DOHH2 (cell line): ENCODE data around the gene PTGES3L.

Experiments used
- H3F3A ChIP-seq: fragments of 200-600 bp; sonication (generic), shearing (Covaris generic); 2 replicates; pipeline ENCODE4 v1.6.0; 2016; ENCODE audit warnings: antibody characterized with exemption, mild to moderate bottlenecking; ENCODE audit not compliant: control insufficient read depth, insufficient read depth
- H3K27ac ChIP-seq: fragments of 200-600 bp; sonication (generic); 2 replicates; pipeline ENCODE4 v1.5.1; 2014; ENCODE audit warnings: low read depth, mild to moderate bottlenecking, low read length, moderate library complexity
- H3K27me3 ChIP-seq: fragments of 200-600 bp; sonication (generic); 2 replicates; pipeline ENCODE4 v1.6.1; 2014; ENCODE audit warnings: mild to moderate bottlenecking, low read length, mixed read lengths; ENCODE audit not compliant: control insufficient read depth
- H3K36me3 ChIP-seq: fragments of 200-600 bp; sonication (generic); 2 replicates; pipeline ENCODE4 v1.6.1; 2014; ENCODE audit warnings: mild to moderate bottlenecking, low read length, moderate library complexity, mixed read lengths; ENCODE audit not compliant: control insufficient read depth
- H3K4me1 ChIP-seq: fragments of 200-600 bp; sonication (generic); 2 replicates; pipeline ENCODE4 v1.6.1; 2014; ENCODE audit warnings: mild to moderate bottlenecking, low read length, mixed read lengths; ENCODE audit not compliant: control insufficient read depth
- H3K4me2 ChIP-seq: fragments of 200-600 bp; sonication (generic); 2 replicates; pipeline ENCODE4 v1.6.0; 2014; ENCODE audit warnings: mild to moderate bottlenecking, low read length, moderate library complexity
- H3K4me3 ChIP-seq: fragments of 200-600 bp; sonication (generic); 2 replicates; pipeline ENCODE4 v1.5.1; 2014; ENCODE audit warnings: mild to moderate bottlenecking, low read length, mixed read lengths
- H3K79me2 ChIP-seq: fragments of 200-600 bp; sonication (generic); 2 replicates; pipeline ENCODE4 v1.6.1; 2014; ENCODE audit warnings: mild to moderate bottlenecking, low read length, mixed read lengths; ENCODE audit not compliant: control insufficient read depth
- H3K9me2 ChIP-seq: fragments of 200-600 bp; sonication (generic); replicated peaks from 2 replicates; pipeline ENCODE4 v1.6.1; 2014; ENCODE audit warnings: mild to moderate bottlenecking, low read length, mixed read lengths; ENCODE audit not compliant: control insufficient read depth
- H3K9me3 ChIP-seq: fragments of 200-600 bp; sonication (generic); 2 replicates; pipeline ENCODE4 v1.6.1; 2014; ENCODE audit warnings: antibody characterized with exemption, low read length, mixed read lengths; ENCODE audit not compliant: control insufficient read depth, insufficient read depth
- H4K20me1 ChIP-seq: fragments of 200-600 bp; sonication (generic); 2 replicates; pipeline ENCODE4 v1.6.0; 2014; ENCODE audit warnings: low read depth, mild to moderate bottlenecking, antibody characterized with exemption, low read length, moderate library complexity; ENCODE audit not compliant: control insufficient read depth, insufficient read depth
- EZH2phosphoT487 ChIP-seq: fragments of 200-600 bp; sonication (generic); IDR thresholded peaks from 2 replicates; pipeline ENCODE4 v1.6.1; 2017; ENCODE audit warnings: borderline replicate concordance, mild to moderate bottlenecking, antibody characterized with exemption, low read length, moderate library complexity, mixed read lengths
- TF ChIP-seq, protein P1 (sequence below): fragments of 200-600 bp; sonication (generic); IDR thresholded peaks from one replicate; pipeline ENCODE4 v1.5.1; 2014; ENCODE audit warnings: antibody characterized with exemption, mild to moderate bottlenecking, low read depth, low read length; ENCODE audit not compliant: poor library complexity, severe bottlenecking

Gene PTGES3L

DNA sequence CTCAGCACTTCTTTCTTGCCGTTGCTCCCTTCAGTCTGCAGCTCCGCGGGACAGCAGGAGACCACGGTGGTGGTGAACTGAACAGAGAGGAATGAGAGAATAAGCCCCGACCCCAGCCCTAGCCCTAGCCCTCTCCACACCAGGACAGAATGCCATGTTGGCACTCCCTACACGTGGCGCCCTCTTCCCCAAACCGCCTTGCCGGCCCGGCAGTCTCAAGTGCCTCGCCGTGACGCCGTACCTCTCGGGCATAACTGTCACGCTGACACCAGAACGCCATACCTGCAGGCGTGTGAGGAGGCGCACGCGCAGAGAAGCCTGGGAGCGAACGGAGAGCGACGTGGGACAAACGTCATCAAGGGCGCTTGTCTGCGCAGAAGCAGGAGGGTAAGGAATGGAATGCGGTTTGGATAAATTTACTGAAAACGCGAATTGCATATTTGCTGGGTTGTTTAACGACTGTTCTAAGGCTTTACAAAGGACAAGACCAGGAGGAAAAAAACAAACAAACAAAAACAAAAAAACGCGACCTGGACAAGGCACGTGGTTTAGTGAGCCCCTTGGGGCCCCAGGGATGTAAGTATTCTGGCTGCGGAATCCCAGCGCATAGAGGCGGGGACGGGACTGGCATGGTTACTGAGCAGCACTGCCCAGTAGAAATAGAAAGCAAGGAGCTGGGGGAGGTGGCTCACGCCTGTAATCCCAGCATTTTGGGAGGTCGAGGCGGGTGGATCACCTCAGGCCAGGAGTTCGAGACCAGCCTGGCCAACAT lies 15.5 kb downstream of the PTGES3L start, which contains the start of gene AARSD1:
Gene AARSD1 (minus strand): TSS at position 294 of the 772 bp plus-strand sequence. CDS start 14 bp downstream, at position 280.
- Histone ChIP-seq H3K4me2 (peak within 1 kb of the TSS; percentile 90), H3K27ac (peak within 1 kb of the TSS; percentile 76), H3K79me2 (peaks cover 38% of the 10 kb centered on the region), H3K9me3 (no peaks in the 10 kb centered on the region), H3K4me3 (peak within 1 kb of the TSS; percentile 99), H3K9me2 (no peaks in the 10 kb centered on the region), H3K4me1 (peaks cover 26% of the 10 kb centered on the region), H3F3A (peaks cover 7% of the 10 kb centered on the region), H3K36me3 (peaks cover 40% of the 10 kb centered on the region), H3K27me3 (no peaks in the 10 kb centered on the region), H4K20me1 (no peaks in the 10 kb centered on the region)
- TF ChIP-seq, protein P1, sequence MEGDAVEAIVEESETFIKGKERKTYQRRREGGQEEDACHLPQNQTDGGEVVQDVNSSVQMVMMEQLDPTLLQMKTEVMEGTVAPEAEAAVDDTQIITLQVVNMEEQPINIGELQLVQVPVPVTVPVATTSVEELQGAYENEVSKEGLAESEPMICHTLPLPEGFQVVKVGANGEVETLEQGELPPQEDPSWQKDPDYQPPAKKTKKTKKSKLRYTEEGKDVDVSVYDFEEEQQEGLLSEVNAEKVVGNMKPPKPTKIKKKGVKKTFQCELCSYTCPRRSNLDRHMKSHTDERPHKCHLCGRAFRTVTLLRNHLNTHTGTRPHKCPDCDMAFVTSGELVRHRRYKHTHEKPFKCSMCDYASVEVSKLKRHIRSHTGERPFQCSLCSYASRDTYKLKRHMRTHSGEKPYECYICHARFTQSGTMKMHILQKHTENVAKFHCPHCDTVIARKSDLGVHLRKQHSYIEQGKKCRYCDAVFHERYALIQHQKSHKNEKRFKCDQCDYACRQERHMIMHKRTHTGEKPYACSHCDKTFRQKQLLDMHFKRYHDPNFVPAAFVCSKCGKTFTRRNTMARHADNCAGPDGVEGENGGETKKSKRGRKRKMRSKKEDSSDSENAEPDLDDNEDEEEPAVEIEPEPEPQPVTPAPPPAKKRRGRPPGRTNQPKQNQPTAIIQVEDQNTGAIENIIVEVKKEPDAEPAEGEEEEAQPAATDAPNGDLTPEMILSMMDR, result no peak
- TF ChIP-seq EZH2phosphoT487, result no peak

- no peaks in the 10 kb centered on the region for H3K9me2 ChIP-seq
- H3K4me2 ChIP-seq, result no peak overlapping the region
- H3K27me3 ChIP-seq, result no peaks in the 10 kb centered on the region
- TF ChIP-seq, protein P1, result no peak
- no peak for TF ChIP-seq EZH2phosphoT487
- H3K4me1 ChIP-seq, result no peaks in the 10 kb centered on the region
- H4K20me1 ChIP-seq, result no peaks in the 10 kb centered on the region
- H3F3A ChIP-seq, result no peaks in the 10 kb centered on the region
- H3K4me3 ChIP-seq, result no peak overlapping the region
- H3K79me2 ChIP-seq, result no peaks in the 10 kb centered on the region
- peaks cover 80% of the 10 kb centered on the region for H3K36me3 ChIP-seq
- no peak overlapping the region for H3K27ac ChIP-seq
- no peaks in the 10 kb centered on the region for H3K9me3 ChIP-seq
Measured at GRCh38 chr17:42953669-42954068, 26.2 kb downstream of the PTGES3L start.

DNA sequence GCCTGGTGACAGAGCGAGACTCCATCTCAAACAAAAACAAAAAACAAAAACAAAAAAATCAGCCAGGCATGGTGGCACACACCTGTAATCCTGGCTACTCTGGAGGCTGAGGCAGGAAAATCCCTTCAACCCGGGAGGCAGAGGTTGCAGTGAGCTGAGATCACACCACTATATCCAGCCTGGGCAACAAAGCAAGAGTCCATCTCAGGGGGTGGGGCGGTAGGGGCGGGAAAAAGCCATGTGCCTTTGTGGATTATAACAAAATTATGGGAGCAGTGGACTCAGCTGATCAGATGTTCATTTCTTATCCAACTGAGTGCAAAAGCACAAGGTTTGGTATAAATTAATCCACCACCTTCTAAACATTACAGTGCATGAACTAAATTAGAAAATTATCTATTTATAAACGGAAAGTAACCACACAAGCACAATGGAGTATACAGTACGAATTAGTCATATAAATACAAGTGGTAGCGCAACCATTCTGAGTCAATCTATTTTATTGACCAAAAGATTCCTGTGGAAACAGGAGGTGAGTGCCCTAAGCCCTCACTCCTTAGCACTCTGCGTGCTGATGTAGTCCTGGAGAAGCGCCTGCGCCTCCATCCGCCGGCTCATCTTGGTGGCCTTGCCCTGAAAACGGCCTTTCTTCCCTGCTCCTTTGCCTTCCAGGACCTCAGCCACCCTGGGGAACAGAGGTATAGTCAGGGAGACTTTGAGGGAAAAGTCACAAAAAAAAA lies 29.7 kb downstream of the PTGES3L start:
- Histone ChIP-seq H3K79me2 (no peaks in the 10 kb centered on the region), H3K4me1 (no peaks in the 10 kb centered on the region), H3K9me2 (no peaks in the 10 kb centered on the region), H3K4me2 (no peak overlapping the region), H4K20me1 (no peaks in the 10 kb centered on the region), H3K27ac (no peak overlapping the region), H3F3A (no peaks in the 10 kb centered on the region), H3K9me3 (no peaks in the 10 kb centered on the region), H3K36me3 (peaks cover 57% of the 10 kb centered on the region), H3K27me3 (no peaks in the 10 kb centered on the region), H3K4me3 (no peak overlapping the region)
- TF ChIP-seq, protein P1, result no peak
- no peak for TF ChIP-seq EZH2phosphoT487
